ENCODE data around the gene TPRKB.
A peak's percentile ranks its signal among the peaks of the same experiment; 100 is the strongest.
"Not testable (repeated sequence)": the region's sequence is repeated elsewhere in the genome, so short reads cannot be mapped to it uniquely, and the experiment has no call there.

Gene TPRKB

GRCh38 chr2:73736378-73736777 lies 767 bp downstream of the TPRKB start:
- DNase-seq: no peak

- DNase-seq: no peak
Measured at GRCh38 chr2:73730810-73731209, 6.3 kb downstream of the TPRKB start.

- no peak for DNase-seq
Measured at GRCh38 chr2:73728711-73729110, 8.4 kb downstream of the TPRKB start.

- DNase-seq: no peak
Measured at GRCh38 chr2:73728043-73728442, 9.1 kb downstream of the TPRKB start.

GRCh38 chr2:73726657-73727056 lies 10.5 kb downstream of the TPRKB start:
- DNase-seq: not testable (repeated sequence)

- no peak for DNase-seq
Measured at GRCh38 chr2:73718851-73719621, 18.1 kb downstream of the TPRKB start.

GRCh38 chr2:73718421-73718820 lies 18.7 kb downstream of the TPRKB start:
- DNase-seq: no peak

GRCh38 chr2:73717695-73718094 lies 19.4 kb downstream of the TPRKB start:
- not testable (repeated sequence) for DNase-seq

- DNase-seq: no peak
Measured at GRCh38 chr2:73717251-73717606, 19.9 kb downstream of the TPRKB start.

GRCh38 chr2:73716543-73717250 lies 20.4 kb downstream of the TPRKB start:
- peak; percentile 62 for DNase-seq

GRCh38 chr2:73714091-73714490 lies 23.1 kb downstream of the TPRKB start:
- DNase-seq: no peak

- DNase-seq: no peak
Measured at GRCh38 chr2:73708527-73708926, 28.6 kb downstream of the TPRKB start.

GRCh38 chr2:73707636-73708035 lies 29.5 kb downstream of the TPRKB start:
- no peak for DNase-seq

- no peak for DNase-seq
Measured at GRCh38 chr2:73707058-73707457, 30.1 kb downstream of the TPRKB start.

- no peak for DNase-seq
Measured at GRCh38 chr2:73705091-73705490, 32.1 kb downstream of the TPRKB start.

GRCh38 chr2:73704285-73704684 lies 32.9 kb downstream of the TPRKB start:
- DNase-seq: no peak

- peak; percentile 7 for DNase-seq
Measured at GRCh38 chr2:73703675-73704074, 33.5 kb downstream of the TPRKB start.

- DNase-seq: not testable (repeated sequence)
Measured at GRCh38 chr2:73702852-73703493, 34.2 kb downstream of the TPRKB start.

GRCh38 chr2:73701968-73702665 lies 35.0 kb downstream of the TPRKB start:
- no peak for DNase-seq

GRCh38 chr2:73701448-73701765 lies 35.7 kb downstream of the TPRKB start:
- DNase-seq: not testable (repeated sequence)

- peak; percentile 76 for DNase-seq
Measured at GRCh38 chr2:73700661-73701447, 36.3 kb downstream of the TPRKB start.

GRCh38 chr2:73700131-73700611 lies 37.0 kb downstream of the TPRKB start:
- peak; percentile 26 for DNase-seq

- no peak for DNase-seq
Measured at GRCh38 chr2:73699437-73699836, 37.7 kb downstream of the TPRKB start.
